Measurements from ENCODE around the gene TAOK3. TPM values are rescaled to one million over a fixed set of nuclear protein-coding genes. Genes with fewer than 3 reads are reported as not detected.

Gene TAOK3
- total RNA-seq, 2 experiments from 2014 or later = 46.0 to 47.1 TPM

DNA sequence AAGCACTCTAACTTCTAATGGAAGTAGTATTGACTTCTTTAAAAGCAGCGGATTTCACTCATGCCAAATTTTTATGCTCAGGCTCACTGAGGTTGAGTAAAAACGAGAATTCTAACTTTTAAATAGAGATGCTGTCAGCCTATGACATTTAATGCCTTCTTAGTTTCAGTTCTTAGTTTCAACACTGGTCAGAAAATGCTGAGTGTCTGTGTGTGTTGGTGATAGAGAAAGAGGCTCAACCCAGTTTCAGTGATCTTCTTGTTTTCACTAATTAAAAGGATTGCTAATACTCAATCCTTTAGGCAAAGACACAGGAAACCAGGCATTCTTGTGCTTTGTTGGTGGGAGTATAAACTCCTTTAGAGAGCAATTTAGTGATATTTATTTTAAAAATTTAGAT is 205.8 kb downstream of the TAOK3 start:
- peak; percentile 95 for ATAC-seq
- H3K4me3 Mint-ChIP-seq = no peak overlapping the region
- no peak overlapping the region for H3K27ac Mint-ChIP-seq

DNA sequence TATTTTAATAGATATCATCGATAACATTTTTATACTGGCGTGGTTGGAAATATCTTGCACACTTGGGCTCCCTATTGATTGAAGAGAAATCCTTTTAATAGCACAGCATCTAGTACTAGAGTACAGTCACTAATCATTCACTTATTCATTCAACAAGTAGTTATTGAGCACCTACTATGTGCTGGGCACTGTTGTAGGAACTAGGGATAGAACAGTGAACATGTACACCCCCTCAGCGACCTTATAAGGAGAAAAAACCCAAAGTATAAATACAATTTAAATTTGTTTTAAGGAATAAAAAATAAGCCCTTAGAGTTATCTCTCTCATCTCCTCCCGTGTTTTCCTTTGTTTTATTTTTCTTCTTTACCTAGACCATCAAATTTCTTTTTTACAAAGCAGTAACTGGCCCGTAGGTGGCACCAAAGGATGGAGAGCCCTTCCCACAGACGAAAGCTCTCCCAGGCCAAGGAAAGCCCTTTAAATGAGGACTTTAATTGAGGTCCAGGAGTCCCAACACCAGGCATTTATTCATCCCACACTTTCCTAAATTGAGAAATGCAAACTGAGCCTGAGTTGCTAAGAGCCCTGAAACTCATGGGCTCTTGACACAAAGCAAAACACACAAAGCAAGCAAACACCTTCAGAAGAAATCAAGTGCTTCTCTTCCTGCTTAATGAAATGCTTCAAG is 207.8 kb downstream of the TAOK3 start:
- DNase-seq (peak; percentile 26), ATAC-seq (no peak)
- ChIA-PET CTCF (interaction anchor here (0.6 to 5.8 kb wide), 10 partner anchors 10 to 212 kb away, joined by 3 to 42 read pairs (median 4); partner anchors contain the start of genes PEBP1 and SUDS3), POLR2A (no interaction called here)
- H3K4me3 Mint-ChIP-seq = no peak overlapping the region
- no peaks in the 10 kb centered on the region for H3K27me3 Mint-ChIP-seq
- TF ChIP-seq, protein P1, sequence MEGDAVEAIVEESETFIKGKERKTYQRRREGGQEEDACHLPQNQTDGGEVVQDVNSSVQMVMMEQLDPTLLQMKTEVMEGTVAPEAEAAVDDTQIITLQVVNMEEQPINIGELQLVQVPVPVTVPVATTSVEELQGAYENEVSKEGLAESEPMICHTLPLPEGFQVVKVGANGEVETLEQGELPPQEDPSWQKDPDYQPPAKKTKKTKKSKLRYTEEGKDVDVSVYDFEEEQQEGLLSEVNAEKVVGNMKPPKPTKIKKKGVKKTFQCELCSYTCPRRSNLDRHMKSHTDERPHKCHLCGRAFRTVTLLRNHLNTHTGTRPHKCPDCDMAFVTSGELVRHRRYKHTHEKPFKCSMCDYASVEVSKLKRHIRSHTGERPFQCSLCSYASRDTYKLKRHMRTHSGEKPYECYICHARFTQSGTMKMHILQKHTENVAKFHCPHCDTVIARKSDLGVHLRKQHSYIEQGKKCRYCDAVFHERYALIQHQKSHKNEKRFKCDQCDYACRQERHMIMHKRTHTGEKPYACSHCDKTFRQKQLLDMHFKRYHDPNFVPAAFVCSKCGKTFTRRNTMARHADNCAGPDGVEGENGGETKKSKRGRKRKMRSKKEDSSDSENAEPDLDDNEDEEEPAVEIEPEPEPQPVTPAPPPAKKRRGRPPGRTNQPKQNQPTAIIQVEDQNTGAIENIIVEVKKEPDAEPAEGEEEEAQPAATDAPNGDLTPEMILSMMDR (IDR thresholded peaks at IDR 0.05) = no peak
- no peak overlapping the region for H3K27ac Mint-ChIP-seq
- no peaks in the 10 kb centered on the region for H3K9me3 Mint-ChIP-seq
- peaks cover 41% of the 10 kb centered on the region for H3K36me3 Mint-ChIP-seq (ENCODE audit: low read depth)
- intact Hi-C loops (cut with micrococcal nuclease) = no loop called here
- peaks cover 26% of the 10 kb centered on the region for H3K4me1 Mint-ChIP-seq (ENCODE audit: low read depth)

More for the DNA sequence above, 205.8 kb downstream of the TAOK3 start:
- intact Hi-C loops (cut with micrococcal nuclease) = no loop called here
- TF ChIP-seq, protein P1 (IDR thresholded peaks at IDR 0.05) = no peak
- H3K36me3 Mint-ChIP-seq (ENCODE audit: low read depth) = peaks cover 43% of the 10 kb centered on the region
- peaks cover 26% of the 10 kb centered on the region for H3K4me1 Mint-ChIP-seq (ENCODE audit: low read depth)
- DNase-seq = no peak
- no peaks in the 10 kb centered on the region for H3K9me3 Mint-ChIP-seq
- CTCF ChIA-PET = interaction anchor here (1.4 to 5.8 kb wide), 6 partner anchors 9 to 210 kb away, joined by 4 to 42 read pairs (median 7); partner anchors contain the start of gene SUDS3
- POLR2A ChIA-PET = no interaction called here
- H3K27me3 Mint-ChIP-seq = no peaks in the 10 kb centered on the region

- intact Hi-C loops (cut with micrococcal nuclease) = no loop called here
- TF ChIP-seq, protein P1 (IDR thresholded peaks at IDR 0.05) = no peak
- ChIA-PET POLR2A (no interaction called here), CTCF (interaction anchor here (1.5 to 1.7 kb wide), 2 partner anchors 215 to 217 kb away, joined by 4 to 8 read pairs; partner anchors contain the start of gene SUDS3)
- Mint-ChIP-seq H3K27ac (no peak overlapping the region), H3K9me3 (no peaks in the 10 kb centered on the region), H3K36me3 (ENCODE audit: low read depth) (peaks cover 23% of the 10 kb centered on the region), H3K27me3 (no peaks in the 10 kb centered on the region), H3K4me3 (no peak overlapping the region), H3K4me1 (ENCODE audit: low read depth) (peaks cover 8% of the 10 kb centered on the region)
- ATAC-seq = no peak
- no peak for DNase-seq
These were observed 212.2 kb downstream of the TAOK3 start for GRCh38 chr12:118160536-118160935.

DNA sequence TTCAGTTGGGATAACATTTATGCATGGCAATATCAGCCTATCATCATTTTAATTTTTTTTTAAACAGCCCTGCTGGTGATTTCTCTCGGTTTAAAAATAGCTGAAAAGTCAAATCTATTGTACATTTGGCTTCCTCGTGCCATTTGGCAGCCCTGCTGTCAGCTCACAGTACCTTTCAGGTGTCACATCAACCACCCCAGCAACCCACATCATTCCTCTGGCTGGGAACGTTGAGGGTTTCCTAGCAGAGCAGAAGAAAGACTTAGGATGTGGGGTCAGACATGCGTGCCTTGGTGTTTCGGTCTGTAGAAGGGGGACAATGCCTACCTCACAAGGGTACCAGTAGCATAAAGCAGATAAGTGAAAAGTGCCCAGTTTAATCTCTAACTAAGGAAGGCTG is 221.0 kb downstream of the TAOK3 start:
- no peak overlapping the region for H3K4me3 Mint-ChIP-seq
- H3K27ac Mint-ChIP-seq = no peak overlapping the region
- H3K4me1 Mint-ChIP-seq (ENCODE audit: low read depth) = no peaks in the 10 kb centered on the region
- CTCF ChIA-PET = no interaction called here
- no peaks in the 10 kb centered on the region for H3K9me3 Mint-ChIP-seq
- intact Hi-C loops (cut with micrococcal nuclease) = no loop called here
- TF ChIP-seq, protein P1 (IDR thresholded peaks at IDR 0.05) = no peak
- no peaks in the 10 kb centered on the region for H3K27me3 Mint-ChIP-seq
- ATAC-seq (no peak), DNase-seq (no peak)
- peaks cover 23% of the 10 kb centered on the region for H3K36me3 Mint-ChIP-seq (ENCODE audit: low read depth)
- POLR2A ChIA-PET = interaction anchor here (1.7 kb wide), 1 partner anchor 11 kb away, joined by 7 read pairs; no protein-coding TSS in a partner anchor

DNA sequence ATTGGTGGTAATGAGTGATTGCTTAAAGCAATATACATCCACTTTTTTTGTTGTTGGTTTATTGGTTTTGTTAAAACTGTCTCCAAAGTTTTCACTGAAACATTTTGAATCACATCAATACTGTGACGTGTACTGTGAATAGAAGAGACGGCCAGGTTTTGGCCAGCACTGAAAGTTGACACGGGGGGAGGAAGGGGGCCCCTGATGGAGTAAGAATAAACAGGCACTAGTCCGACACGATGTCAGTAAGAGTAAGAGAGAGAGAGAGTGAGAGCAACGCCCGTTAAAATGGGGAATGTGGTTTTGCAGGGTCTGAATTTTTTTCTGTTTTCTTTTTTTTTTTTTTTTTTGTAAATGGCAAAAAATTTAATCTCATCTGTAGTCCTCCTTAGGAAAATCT is 222.1 kb downstream of the TAOK3 start:
- Mint-ChIP-seq H3K4me1 (ENCODE audit: low read depth) (no peaks in the 10 kb centered on the region), H3K9me3 (no peaks in the 10 kb centered on the region), H3K36me3 (ENCODE audit: low read depth) (peaks cover 27% of the 10 kb centered on the region), H3K4me3 (no peak overlapping the region), H3K27me3 (no peaks in the 10 kb centered on the region), H3K27ac (peak overlapping the region; percentile 43)
- DNase-seq = no peak
- intact Hi-C loops (cut with micrococcal nuclease) = no loop called here
- ATAC-seq = no peak
- ChIA-PET POLR2A (interaction anchor here (1.7 kb wide), 1 partner anchor 10 kb away, joined by 7 read pairs; no protein-coding TSS in a partner anchor), CTCF (no interaction called here)
- TF ChIP-seq, protein P1 (IDR thresholded peaks at IDR 0.05) = no peak
